KMS-11 (cell line): ENCODE results near the gene HSPA12A.

Experiments
- H2AFZ ChIP-seq: fragments of 200-600 bp; sonication (generic); 2 replicates; pipeline ENCODE4 v1.6.1; 2016; ENCODE audit warnings: antibody characterized with exemption, mixed run types, low read depth
- H3K27ac ChIP-seq: fragments of 200-600 bp; sonication (generic); 2 replicates; pipeline ENCODE4 v1.6.1; 2016; ENCODE audit warnings: mild to moderate bottlenecking, mixed run types
- H3K27me3 ChIP-seq: fragments of 200-600 bp; sonication (generic); 2 replicates; pipeline ENCODE4 v1.6.1; 2017; ENCODE audit warnings: mild to moderate bottlenecking, low read depth, mixed run types, moderate library complexity; ENCODE audit not compliant: insufficient read depth
- H3K36me3 ChIP-seq: fragments of 200-600 bp; sonication (generic); 2 replicates; pipeline ENCODE4 v1.6.1; 2017; ENCODE audit warnings: mild to moderate bottlenecking, mixed run types; ENCODE audit not compliant: insufficient read depth
- H3K4me1 ChIP-seq: fragments of 200-600 bp; sonication (generic); 2 replicates; pipeline ENCODE4 v1.6.1; 2016; ENCODE audit warnings: mild to moderate bottlenecking, low read depth, mixed run types; ENCODE audit not compliant: poor library complexity, severe bottlenecking
- H3K4me2 ChIP-seq: fragments of 200-600 bp; sonication (generic); 2 replicates; pipeline ENCODE4 v1.7.0; 2016; ENCODE audit warnings: mild to moderate bottlenecking, mixed run types
- H3K4me3 ChIP-seq: fragments of 200-600 bp; sonication (generic); IDR thresholded peaks from 2 replicates; pipeline ENCODE4 v1.6.1; 2017; ENCODE audit warnings: low read depth, low read length, mixed read lengths; ENCODE audit not compliant: insufficient read depth
- H3K79me2 ChIP-seq: fragments of 200-600 bp; sonication (generic); 2 replicates; pipeline ENCODE4 v1.6.1; 2016; ENCODE audit warnings: low read depth, mixed run types; ENCODE audit not compliant: insufficient read depth
- H3K9ac ChIP-seq: fragments of 200-600 bp; sonication (generic); 2 replicates; pipeline ENCODE4 v1.6.1; 2016; ENCODE audit warnings: mild to moderate bottlenecking, mixed run types
- H4K20me1 ChIP-seq: fragments of 200-600 bp; sonication (generic); 2 replicates; pipeline ENCODE4 v1.6.1; 2016; ENCODE audit warnings: mild to moderate bottlenecking, mixed run types; ENCODE audit not compliant: insufficient read depth
- TF ChIP-seq, protein P1 (sequence below): fragments of 200-600 bp; sonication (generic); conservative IDR thresholded peaks from 2 replicates; pipeline ENCODE4 v1.6.1; 2017; ENCODE audit warnings: low read depth, mild to moderate bottlenecking, antibody characterized with exemption, low read length, moderate library complexity, mixed read lengths

HSPA12A gene

DNA sequence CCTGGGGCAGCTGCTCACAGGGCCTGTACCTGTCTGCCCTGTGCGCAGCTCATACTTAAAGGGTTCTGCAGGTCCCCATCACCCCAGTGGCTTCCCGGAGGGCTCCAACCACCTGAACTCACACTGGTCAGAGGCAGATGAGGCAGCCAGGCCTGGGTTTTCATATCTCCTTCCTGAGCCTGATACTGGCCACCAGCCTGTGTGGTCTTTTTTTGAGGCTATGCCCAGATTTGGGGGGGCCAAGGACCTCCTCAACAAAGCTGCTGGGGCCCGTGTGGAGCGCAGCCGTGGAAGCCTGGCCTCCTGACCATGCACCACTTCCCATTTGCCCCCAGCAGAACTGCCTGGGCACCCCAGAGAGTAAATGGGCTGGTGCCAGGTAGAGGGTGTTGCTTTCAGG lies 95.9 kb downstream of the HSPA12A start:
- no peaks in the 10 kb centered on the region for H4K20me1 ChIP-seq
- no peak overlapping the region for H2AFZ ChIP-seq
- no peaks in the 10 kb centered on the region for H3K79me2 ChIP-seq
- no peaks in the 10 kb centered on the region for H3K27me3 ChIP-seq
- H3K27ac ChIP-seq, result no peak overlapping the region
- no peaks in the 10 kb centered on the region for H3K4me1 ChIP-seq
- no peak overlapping the region for H3K4me2 ChIP-seq
- H3K4me3 ChIP-seq, result no peak overlapping the region
- H3K9ac ChIP-seq, result no peak overlapping the region
- no peaks in the 10 kb centered on the region for H3K36me3 ChIP-seq
- TF ChIP-seq, protein P1, sequence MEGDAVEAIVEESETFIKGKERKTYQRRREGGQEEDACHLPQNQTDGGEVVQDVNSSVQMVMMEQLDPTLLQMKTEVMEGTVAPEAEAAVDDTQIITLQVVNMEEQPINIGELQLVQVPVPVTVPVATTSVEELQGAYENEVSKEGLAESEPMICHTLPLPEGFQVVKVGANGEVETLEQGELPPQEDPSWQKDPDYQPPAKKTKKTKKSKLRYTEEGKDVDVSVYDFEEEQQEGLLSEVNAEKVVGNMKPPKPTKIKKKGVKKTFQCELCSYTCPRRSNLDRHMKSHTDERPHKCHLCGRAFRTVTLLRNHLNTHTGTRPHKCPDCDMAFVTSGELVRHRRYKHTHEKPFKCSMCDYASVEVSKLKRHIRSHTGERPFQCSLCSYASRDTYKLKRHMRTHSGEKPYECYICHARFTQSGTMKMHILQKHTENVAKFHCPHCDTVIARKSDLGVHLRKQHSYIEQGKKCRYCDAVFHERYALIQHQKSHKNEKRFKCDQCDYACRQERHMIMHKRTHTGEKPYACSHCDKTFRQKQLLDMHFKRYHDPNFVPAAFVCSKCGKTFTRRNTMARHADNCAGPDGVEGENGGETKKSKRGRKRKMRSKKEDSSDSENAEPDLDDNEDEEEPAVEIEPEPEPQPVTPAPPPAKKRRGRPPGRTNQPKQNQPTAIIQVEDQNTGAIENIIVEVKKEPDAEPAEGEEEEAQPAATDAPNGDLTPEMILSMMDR, result no peak

DNA sequence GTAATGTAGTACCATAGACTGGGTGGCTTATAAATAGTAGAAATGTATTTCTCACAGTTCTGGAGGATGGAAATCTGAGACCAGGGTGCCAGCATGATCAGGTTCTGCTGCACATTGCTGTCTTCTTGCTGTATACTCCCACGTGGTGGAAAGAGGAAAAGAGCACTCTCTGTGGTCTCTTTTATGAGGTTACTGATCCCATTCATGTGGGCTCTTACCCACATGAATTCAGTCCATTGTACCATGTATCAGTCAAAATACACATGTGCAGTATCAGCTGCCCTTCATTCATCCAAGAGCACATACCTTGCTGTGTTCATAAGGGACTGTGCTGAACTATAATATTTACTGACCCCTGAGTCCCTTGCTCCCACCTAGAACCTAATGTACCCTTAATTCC lies 104.5 kb downstream of the HSPA12A start:
- Histone ChIP-seq H3K27me3 (no peaks in the 10 kb centered on the region), H3K79me2 (no peaks in the 10 kb centered on the region), H3K4me2 (no peak overlapping the region), H2AFZ (no peak overlapping the region), H4K20me1 (no peaks in the 10 kb centered on the region), H3K9ac (no peak overlapping the region), H3K4me3 (no peak overlapping the region), H3K36me3 (no peaks in the 10 kb centered on the region), H3K4me1 (no peaks in the 10 kb centered on the region), H3K27ac (no peak overlapping the region)
- TF ChIP-seq, protein P1, result no peak

DNA sequence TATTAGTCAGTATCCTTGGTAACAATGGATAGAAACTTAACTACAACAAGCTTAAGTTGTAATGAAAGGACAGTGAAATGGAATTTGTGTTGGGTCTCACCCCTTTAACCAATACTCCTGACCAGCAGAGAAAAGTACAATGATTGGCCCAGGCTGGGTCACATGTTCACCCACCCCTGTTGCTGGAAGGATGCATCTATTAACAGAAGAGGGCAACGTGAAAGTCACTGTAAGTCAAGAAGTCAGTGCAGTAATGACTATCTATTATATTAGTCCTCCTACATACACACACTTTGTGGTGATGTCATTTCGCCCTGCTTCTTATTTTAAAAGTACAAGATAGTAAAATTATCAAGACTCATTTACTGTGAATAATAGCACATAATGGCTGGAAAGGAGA lies 105.4 kb downstream of the HSPA12A start:
- no peak overlapping the region for H3K9ac ChIP-seq
- no peak overlapping the region for H3K4me2 ChIP-seq
- no peaks in the 10 kb centered on the region for H3K4me1 ChIP-seq
- H2AFZ ChIP-seq, result no peak overlapping the region
- H3K4me3 ChIP-seq, result no peak overlapping the region
- H3K27me3 ChIP-seq, result no peaks in the 10 kb centered on the region
- no peaks in the 10 kb centered on the region for H3K79me2 ChIP-seq
- TF ChIP-seq, protein P1, result no peak
- H4K20me1 ChIP-seq, result no peaks in the 10 kb centered on the region
- H3K27ac ChIP-seq, result no peak overlapping the region
- H3K36me3 ChIP-seq, result no peaks in the 10 kb centered on the region

DNA sequence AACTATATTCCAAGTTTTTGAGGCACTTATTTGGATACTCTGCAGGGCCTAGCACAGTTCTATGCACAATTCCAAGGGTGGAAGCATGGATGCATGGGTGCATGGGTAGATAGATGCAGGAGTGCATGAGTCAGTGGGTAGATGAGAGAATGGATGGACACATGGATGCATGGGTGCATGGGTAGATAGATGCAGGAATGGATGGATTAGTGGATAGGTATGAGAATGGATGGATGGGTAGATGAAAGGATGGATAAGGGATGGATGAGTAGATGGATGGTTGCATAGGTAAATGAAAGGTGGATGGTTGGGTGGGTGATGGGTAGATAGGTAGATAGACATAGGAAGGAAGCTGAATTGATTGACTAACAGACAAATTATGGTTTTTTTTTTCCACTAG lies 106.0 kb downstream of the HSPA12A start:
- H3K36me3 ChIP-seq, result no peaks in the 10 kb centered on the region
- no peak overlapping the region for H3K4me2 ChIP-seq
- H3K79me2 ChIP-seq, result no peaks in the 10 kb centered on the region
- H3K9ac ChIP-seq, result no peak overlapping the region
- H3K27me3 ChIP-seq, result no peaks in the 10 kb centered on the region
- H4K20me1 ChIP-seq, result no peaks in the 10 kb centered on the region
- H3K27ac ChIP-seq, result no peak overlapping the region
- H3K4me1 ChIP-seq, result no peaks in the 10 kb centered on the region
- no peak overlapping the region for H3K4me3 ChIP-seq
- TF ChIP-seq, protein P1, result no peak
- H2AFZ ChIP-seq, result no peak overlapping the region
